GM12874 (cell line): ENCODE measurements around the gene RPS15.

ENCODE experiments used
- CTCF ChIP-seq: IDR thresholded peaks from 2 replicates; pipeline ENCODE4 v1.5.1; 2011; ENCODE audit warnings: low read depth, mild to moderate bottlenecking, control low read depth, low read length, moderate library complexity; ENCODE audit not compliant: insufficient read depth

RPS15 gene

GRCh38 chr19:1430246-1430645 lies 8.0 kb upstream of the RPS15 start:
- no peak for TF ChIP-seq CTCF

- TF ChIP-seq CTCF: no peak
Observed at GRCh38 chr19:1431759-1432506, 6.3 kb upstream of the RPS15 start.

GRCh38 chr19:1432507-1432887 lies 5.7 kb upstream of the RPS15 start:
- TF ChIP-seq CTCF: no peak

- TF ChIP-seq CTCF: no peak
Observed at GRCh38 chr19:1433119-1434039, 4.8 kb upstream of the RPS15 start.

GRCh38 chr19:1434040-1434366 lies 4.2 kb upstream of the RPS15 start:
- no peak for TF ChIP-seq CTCF

- TF ChIP-seq CTCF: no peak
Observed at GRCh38 chr19:1434577-1435060, 3.6 kb upstream of the RPS15 start.

GRCh38 chr19:1435378-1435989 lies 2.7 kb upstream of the RPS15 start:
- no peak for TF ChIP-seq CTCF
